ENCODE measurements around the gene TEX14. TPM values are rescaled to one million over a fixed set of nuclear protein-coding genes. Genes with fewer than 3 reads are reported as not detected.
"Not testable (repeated sequence)": the region's sequence is repeated elsewhere in the genome, so short reads cannot be mapped to it uniquely, and the experiment has no call there.

The TEX14 gene
- total RNA-seq, 4 donors from 2014 or later = 0.27 TPM; not detected in 3

- TF ChIP-seq CTCF (IDR thresholded peaks at IDR 0.05) (peak; percentile 76 to 95 (median 91)), POLR2AphosphoS5 (IDR thresholded peaks at IDR 0.05) (no peak)
- no peaks in the 10 kb centered on the region for H3K9me3 ChIP-seq
- H3K27ac ChIP-seq = no peak overlapping the region
- in situ Hi-C loops (cut with MboI; ENCODE audit: low pct_ligation_motif_present in 1 of 4, low pct_unique_long_range_greater_than_20kb in 1 of 4, low sequenced_read_pairs in 3 of 4) (loop anchor here in 1 of 4 donors (25.0 kb wide), 1 partner anchor 400 kb away; no protein-coding TSS in a partner anchor), intact Hi-C loops (cut with DNase I; ENCODE audit: low total_unique reads) (loop anchor here (5.0 kb wide), 1 partner anchor 415 kb away; no protein-coding TSS in a partner anchor)
- no peaks in the 10 kb centered on the region for H3K27me3 ChIP-seq
- H3K36me3 ChIP-seq = no peaks in the 10 kb centered on the region
- DNase-seq = peak; percentile 54
- H3K4me1 ChIP-seq = no peaks in the 10 kb centered on the region
- no peak overlapping the region for H3K4me3 ChIP-seq
- WGBS, 2 donors (ENCODE audit: low coverage in 1 of 2) = 0% methylated on average over 2 of the region's 2 CpGs; no CpG with 5 or more reads in 1 of the 2 donors
Measured at GRCh38 chr17:58587713-58588117, 104.1 kb downstream of the TEX14 start.

GRCh38 chr17:58586009-58586644 is 105.7 kb downstream of the TEX14 start:
- Histone ChIP-seq H3K36me3 (no peaks in the 10 kb centered on the region), H3K4me3 (no peak overlapping the region), H3K9me3 (no peaks in the 10 kb centered on the region), H3K27ac (no peak overlapping the region), H3K27me3 (no peaks in the 10 kb centered on the region), H3K4me1 (no peaks in the 10 kb centered on the region)
- in situ Hi-C loops (cut with MboI; ENCODE audit: low pct_ligation_motif_present in 1 of 4, low pct_unique_long_range_greater_than_20kb in 1 of 4, low sequenced_read_pairs in 3 of 4) = loop anchor here in 1 of 4 donors (25.0 kb wide), 1 partner anchor 401 kb away; no protein-coding TSS in a partner anchor
- TF ChIP-seq POLR2AphosphoS5 (IDR thresholded peaks at IDR 0.05) (no peak), CTCF (IDR thresholded peaks at IDR 0.05) (no peak), POLR2A (IDR thresholded peaks at IDR 0.05) (no peak), EP300 (IDR thresholded peaks at IDR 0.05; ENCODE audit: low read depth) (no peak)
- WGBS, 2 donors (ENCODE audit: low coverage in 1 of 2) = 60 to 63% methylated on average over 1 of the region's 1 CpG
- intact Hi-C loops (cut with DNase I; ENCODE audit: low total_unique reads) = loop anchor here (5.0 kb wide), 1 partner anchor 416 kb away; no protein-coding TSS in a partner anchor
- no peak for DNase-seq

DNA sequence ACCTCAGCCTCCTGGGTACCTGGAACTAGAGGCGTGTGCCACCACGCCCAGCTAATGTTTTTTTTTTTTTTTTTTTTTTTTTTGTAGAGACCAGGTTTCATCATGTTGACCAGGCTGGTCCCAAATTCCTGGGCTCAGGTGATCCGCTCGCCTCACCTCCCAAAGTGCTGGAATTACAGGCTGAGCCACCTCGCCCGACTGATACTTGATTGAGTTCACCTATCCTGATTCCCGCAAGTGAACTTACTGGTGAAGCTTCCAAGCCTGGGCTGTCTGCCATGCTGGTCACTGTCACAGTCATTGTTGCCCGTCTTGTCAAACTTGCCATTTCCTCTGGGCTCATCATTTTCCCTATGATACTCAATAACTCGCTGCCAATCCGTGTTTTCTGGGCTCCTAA is 106.3 kb downstream of the TEX14 start:
- in situ Hi-C loops (cut with MboI; ENCODE audit: low pct_ligation_motif_present in 1 of 4, low pct_unique_long_range_greater_than_20kb in 1 of 4, low sequenced_read_pairs in 3 of 4) (loop anchor here in 1 of 4 donors (25.0 kb wide), 1 partner anchor 402 kb away; no protein-coding TSS in a partner anchor), intact Hi-C loops (cut with DNase I; ENCODE audit: low total_unique reads) (loop anchor here (5.0 kb wide), 1 partner anchor 417 kb away; no protein-coding TSS in a partner anchor)
- H3K27ac ChIP-seq = no peak overlapping the region

GRCh38 chr17:58583486-58583885 is 108.4 kb downstream of the TEX14 start:
- Histone ChIP-seq H3K4me1 (no peaks in the 10 kb centered on the region), H3K27ac (no peak overlapping the region), H3K36me3 (no peaks in the 10 kb centered on the region), H3K27me3 (no peaks in the 10 kb centered on the region), H3K4me3 (no peak overlapping the region), H3K9me3 (no peaks in the 10 kb centered on the region)
- TF ChIP-seq POLR2AphosphoS5 (IDR thresholded peaks at IDR 0.05) = no peak
- TF ChIP-seq EP300 (IDR thresholded peaks at IDR 0.05; ENCODE audit: low read depth) = no peak
- TF ChIP-seq CTCF (IDR thresholded peaks at IDR 0.05) = no peak
- TF ChIP-seq POLR2A (IDR thresholded peaks at IDR 0.05) = no peak
- intact Hi-C loops (cut with DNase I; ENCODE audit: low total_unique reads) = no loop called here
- in situ Hi-C loops (cut with MboI; ENCODE audit: low pct_ligation_motif_present in 1 of 4, low pct_unique_long_range_greater_than_20kb in 1 of 4, low sequenced_read_pairs in 3 of 4) = loop anchor here in 1 of 4 donors (25.0 kb wide), 1 partner anchor 404 kb away; no protein-coding TSS in a partner anchor
- WGBS, 2 donors (ENCODE audit: low coverage in 1 of 2) = 79 to 85% methylated on average over 5 of the region's 5 CpGs
- no peak for DNase-seq

More for the DNA sequence above, 106.3 kb downstream of the TEX14 start:
- Histone ChIP-seq H3K36me3 (no peaks in the 10 kb centered on the region), H3K4me3 (no peak overlapping the region), H3K4me1 (no peaks in the 10 kb centered on the region), H3K9me3 (no peaks in the 10 kb centered on the region), H3K27me3 (no peaks in the 10 kb centered on the region)
- 88% methylated on average over 10 of the region's 10 CpGs; no CpG with 5 or more reads in 1 of the 2 donors for WGBS, 2 donors (ENCODE audit: low coverage in 1 of 2)
- no peak for DNase-seq
- TF ChIP-seq CTCF (IDR thresholded peaks at IDR 0.05) = no peak

- 79% methylated on average over 7 of the region's 7 CpGs; no CpG with 5 or more reads in 1 of the 2 donors for WGBS, 2 donors (ENCODE audit: low coverage in 1 of 2)
- H3K27ac ChIP-seq; H3K36me3 ChIP-seq; H3K27me3 ChIP-seq; H3K4me1 ChIP-seq; DNase-seq; H3K4me3 ChIP-seq; intact Hi-C loops (cut with DNase I; ENCODE audit: low total_unique reads); H3K9me3 ChIP-seq: not testable (repeated sequence)
- in situ Hi-C loops (cut with MboI; ENCODE audit: low pct_ligation_motif_present in 1 of 4, low pct_unique_long_range_greater_than_20kb in 1 of 4, low sequenced_read_pairs in 3 of 4) = loop anchor here in 1 of 4 donors (25.0 kb wide), 1 partner anchor 405 kb away; no protein-coding TSS in a partner anchor
Measured at GRCh38 chr17:58582718-58583117, 109.1 kb downstream of the TEX14 start.

Measured in transverse colon (tissue), 4 donors.